Activated naive CD4-positive, alpha-beta T cell treated with Interleukin-2 at 50 U/mL for 16 hours (primary cell): ENCODE results near the gene MPV17L.
"Not testable (repeated sequence)": the region's sequence is repeated elsewhere in the genome, so short reads cannot be mapped to it uniquely, and the experiment has no call there.

Experiments
- DNase-seq: peaks from one replicate; pipeline ENCODE4 v3.0.0-alpha.2; 2020

Gene MPV17L

GRCh38 chr16:15395631-15396508, at the start of gene MPV17L:
Gene MPV17L (plus strand): TSS chr16:15395754. CDS start chr16:15395898, 144 bp downstream.
- not testable (repeated sequence) for DNase-seq

GRCh38 chr16:15348721-15349120, 46.8 kb upstream of the MPV17L start:
- not testable (repeated sequence) for DNase-seq

GRCh38 chr16:15351251-15351650, 44.3 kb upstream of the MPV17L start:
- DNase-seq = not testable (repeated sequence)

GRCh38 chr16:15351745-15352144, 43.8 kb upstream of the MPV17L start:
- DNase-seq = not testable (repeated sequence)

- DNase-seq = not testable (repeated sequence)
These were observed 42.7 kb upstream of the MPV17L start for GRCh38 chr16:15352852-15353251.

- not testable (repeated sequence) for DNase-seq
These were observed 40.7 kb upstream of the MPV17L start for GRCh38 chr16:15354846-15355245.

- not testable (repeated sequence) for DNase-seq
These were observed 38.1 kb upstream of the MPV17L start for GRCh38 chr16:15357495-15357894.

GRCh38 chr16:15378194-15378593, 17.4 kb upstream of the MPV17L start, which contains the start of gene NPIPA5:
Gene NPIPA5 (minus strand): TSS chr16:15378294. CDS start chr16:15378294, 0 bp downstream.
- DNase-seq = not testable (repeated sequence)

GRCh38 chr16:15382810-15383209, 12.7 kb upstream of the MPV17L start:
- not testable (repeated sequence) for DNase-seq

- not testable (repeated sequence) for DNase-seq
These were observed 7.5 kb upstream of the MPV17L start for GRCh38 chr16:15388060-15388459.

GRCh38 chr16:15389916-15390315, 5.6 kb upstream of the MPV17L start:
- DNase-seq = not testable (repeated sequence)

- DNase-seq = not testable (repeated sequence)
These were observed 2.5 kb upstream of the MPV17L start for GRCh38 chr16:15393025-15393424.

- DNase-seq = not testable (repeated sequence)
These were observed 915 bp downstream of the MPV17L start for GRCh38 chr16:15396509-15396829.

- no peak for DNase-seq
These were observed 1.5 kb downstream of the MPV17L start for GRCh38 chr16:15396948-15397594.

- DNase-seq = no peak
These were observed 3.2 kb downstream of the MPV17L start for GRCh38 chr16:15398618-15399316.

GRCh38 chr16:15399317-15399716, 3.8 kb downstream of the MPV17L start:
- DNase-seq = no peak

GRCh38 chr16:15400314-15400713, 4.8 kb downstream of the MPV17L start:
- DNase-seq = not testable (repeated sequence)

GRCh38 chr16:15401972-15402371, 6.4 kb downstream of the MPV17L start:
- DNase-seq = no peak

- no peak for DNase-seq
These were observed 7.9 kb downstream of the MPV17L start for GRCh38 chr16:15403392-15403995.

- DNase-seq = not testable (repeated sequence)
These were observed 8.5 kb downstream of the MPV17L start for GRCh38 chr16:15404091-15404490.

GRCh38 chr16:15404792-15405191, 9.2 kb downstream of the MPV17L start:
- DNase-seq = no peak

- DNase-seq = not testable (repeated sequence)
These were observed 12.2 kb downstream of the MPV17L start for GRCh38 chr16:15407756-15408155.

- not testable (repeated sequence) for DNase-seq
These were observed 13.9 kb downstream of the MPV17L start for GRCh38 chr16:15409476-15409875.
